GM21447 (cell line): Measurements from ENCODE around the gene C3orf52.
A peak's percentile ranks its signal among the peaks of the same experiment; 100 is the strongest.

Experiments
- ATAC-seq: cut with Tn5 transposase; IDR thresholded peaks from one replicate; pipeline ENCODE4 v1.9.1; 2021; ENCODE audit not compliant: unreplicated experiment

Gene C3orf52

DNA sequence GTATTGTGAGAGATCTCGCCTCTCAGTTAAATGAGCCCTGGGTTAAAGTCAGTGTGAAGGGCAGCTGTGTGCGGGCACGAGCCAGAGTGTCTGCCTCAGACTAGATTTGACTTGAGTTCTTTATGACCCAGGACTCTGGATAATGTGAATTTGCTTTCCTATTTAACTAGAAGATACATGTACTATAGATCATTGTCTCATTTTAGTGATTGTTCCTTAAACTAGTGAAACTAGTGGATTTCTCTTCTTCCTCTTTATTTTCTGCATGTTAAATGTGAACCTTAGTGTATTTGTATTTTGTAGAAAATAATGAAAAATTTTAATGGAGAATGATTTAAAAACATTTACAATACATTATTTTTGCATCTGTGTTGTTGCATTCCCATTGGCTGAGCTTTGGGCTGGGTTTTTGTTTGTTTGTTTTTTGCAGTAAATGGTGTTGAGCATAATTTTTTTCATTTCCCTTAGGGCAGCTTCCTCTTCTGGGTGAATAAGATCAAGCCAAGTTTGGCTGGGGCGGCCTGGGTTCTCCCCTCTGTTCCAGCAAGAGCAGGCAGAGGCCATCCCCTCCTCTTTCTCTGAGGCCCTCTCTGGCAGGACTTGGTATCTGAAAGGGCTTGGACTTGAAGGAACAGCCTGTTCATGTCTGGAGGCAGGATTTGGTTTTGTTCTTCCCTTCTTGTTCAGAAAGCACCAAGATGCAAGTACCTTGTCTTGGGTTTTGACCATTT is 31.8 kb downstream of the C3orf52 start:
- ATAC-seq, result peak; percentile 14

DNA sequence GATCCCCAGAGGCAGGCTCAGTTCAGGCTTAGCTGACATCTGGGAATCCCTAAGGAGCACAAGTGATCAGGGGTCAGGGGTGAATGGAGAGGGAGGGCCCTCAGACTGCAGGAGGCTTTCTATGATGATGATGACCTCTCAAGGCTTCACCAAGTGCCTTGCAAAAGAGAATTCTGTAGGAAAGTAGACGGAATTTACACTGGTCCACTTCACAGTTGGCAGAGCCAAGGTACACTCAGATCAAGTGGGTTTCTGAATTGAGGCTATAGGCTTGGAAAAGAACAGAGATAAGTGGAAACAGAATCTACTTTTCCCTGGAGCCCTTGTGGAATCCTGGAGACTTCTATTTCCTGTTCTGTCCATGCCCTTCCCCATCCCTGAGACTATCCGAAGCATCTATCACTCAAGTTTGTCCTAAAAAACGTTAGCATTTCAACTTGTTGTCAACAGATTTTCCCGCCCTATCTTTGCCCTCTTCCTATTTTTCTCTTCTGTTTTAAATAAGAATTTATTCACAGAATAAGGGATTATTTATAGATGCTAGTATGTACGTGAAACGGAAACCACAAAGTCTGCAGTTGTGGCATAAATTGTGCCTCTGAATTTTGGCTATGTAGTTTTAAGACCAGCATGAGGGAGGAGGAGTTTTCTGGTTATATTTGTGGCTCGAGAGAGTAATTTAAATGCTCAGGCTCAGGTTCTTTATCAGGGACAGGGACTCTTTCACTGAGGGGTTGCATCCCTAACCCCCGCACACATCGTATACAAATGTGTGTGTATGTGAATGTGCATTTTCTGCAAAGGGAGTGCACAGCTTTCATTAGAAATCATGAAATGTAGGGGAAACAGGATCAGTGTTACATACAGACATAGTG is 34.0 kb downstream of the C3orf52 start:
- ATAC-seq, result no peak

GRCh38 chr3:112121577-112122547 is 35.7 kb downstream of the C3orf52 start:
- no peak for ATAC-seq

DNA sequence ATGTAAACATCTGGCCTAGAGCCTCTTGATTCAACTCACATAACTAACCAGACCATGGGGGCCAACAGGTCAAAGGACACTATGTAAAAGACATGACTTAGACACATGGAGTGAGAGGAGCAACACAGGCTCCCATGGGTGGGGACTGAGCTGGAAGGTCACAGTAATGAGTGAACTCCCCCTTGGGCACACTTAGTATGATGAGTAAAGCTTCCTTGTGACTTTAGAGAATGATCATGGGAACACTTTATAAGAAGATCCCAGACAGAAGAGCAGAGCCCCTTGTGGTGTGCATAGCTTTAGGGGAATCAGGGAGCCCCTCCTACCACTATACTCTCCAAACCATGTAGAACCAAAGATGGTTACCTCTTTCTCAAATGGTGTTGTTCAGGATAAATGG is 36.7 kb downstream of the C3orf52 start:
- ATAC-seq, result no peak

GRCh38 chr3:112123548-112123947 is 37.4 kb downstream of the C3orf52 start:
- no peak for ATAC-seq

GRCh38 chr3:112124907-112125607 is 38.9 kb downstream of the C3orf52 start:
- no peak for ATAC-seq

GRCh38 chr3:112126511-112126911 is 40.3 kb downstream of the C3orf52 start:
- no peak for ATAC-seq

DNA sequence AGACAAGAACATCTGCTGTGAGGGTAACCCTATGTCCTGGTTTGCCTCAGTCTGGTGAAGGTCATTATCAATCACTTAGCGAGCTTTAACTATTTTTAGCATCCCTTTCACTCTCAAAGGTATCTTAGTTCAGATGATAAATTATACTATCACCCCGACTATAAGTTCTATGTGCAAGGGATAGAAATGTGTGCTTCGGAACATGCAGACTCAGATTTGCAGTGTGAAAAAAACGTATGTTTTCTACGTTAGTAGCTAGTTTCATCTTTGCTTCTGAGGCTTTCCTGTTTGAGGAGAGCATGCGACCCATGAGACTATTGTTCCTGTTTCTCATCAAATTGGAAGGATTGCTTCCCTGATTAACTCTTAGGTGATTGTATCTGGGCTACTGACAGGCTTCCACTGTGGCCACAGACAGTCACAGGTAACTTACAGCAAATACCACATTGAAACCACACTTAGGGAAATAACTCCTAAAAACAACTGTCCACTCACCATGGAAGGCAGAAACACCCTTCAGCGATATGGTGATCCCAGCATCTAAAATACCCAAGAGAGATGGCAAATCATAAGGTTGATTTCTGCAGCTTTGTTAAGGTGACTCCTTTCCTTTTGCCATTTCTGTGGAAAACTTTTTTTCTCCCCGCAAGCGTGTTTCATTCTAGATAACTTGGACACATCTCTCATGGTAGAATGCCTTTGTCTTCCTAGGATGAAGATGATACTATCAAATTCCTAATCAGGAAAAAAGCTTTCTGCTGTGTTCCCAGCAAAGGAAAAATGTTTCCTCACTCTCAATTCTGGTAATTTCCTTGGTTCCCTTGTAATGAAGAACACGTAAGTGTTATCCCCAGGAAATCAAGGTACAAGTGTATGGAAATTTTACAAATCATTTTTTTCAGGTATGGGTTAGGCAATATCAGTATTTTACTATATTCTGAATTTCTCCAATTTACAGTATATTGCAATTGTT is 41.6 kb downstream of the C3orf52 start:
- ATAC-seq, result no peak

- peak; percentile 41 for ATAC-seq
Measured at GRCh38 chr3:112128843-112129727, 42.9 kb downstream of the C3orf52 start.

DNA sequence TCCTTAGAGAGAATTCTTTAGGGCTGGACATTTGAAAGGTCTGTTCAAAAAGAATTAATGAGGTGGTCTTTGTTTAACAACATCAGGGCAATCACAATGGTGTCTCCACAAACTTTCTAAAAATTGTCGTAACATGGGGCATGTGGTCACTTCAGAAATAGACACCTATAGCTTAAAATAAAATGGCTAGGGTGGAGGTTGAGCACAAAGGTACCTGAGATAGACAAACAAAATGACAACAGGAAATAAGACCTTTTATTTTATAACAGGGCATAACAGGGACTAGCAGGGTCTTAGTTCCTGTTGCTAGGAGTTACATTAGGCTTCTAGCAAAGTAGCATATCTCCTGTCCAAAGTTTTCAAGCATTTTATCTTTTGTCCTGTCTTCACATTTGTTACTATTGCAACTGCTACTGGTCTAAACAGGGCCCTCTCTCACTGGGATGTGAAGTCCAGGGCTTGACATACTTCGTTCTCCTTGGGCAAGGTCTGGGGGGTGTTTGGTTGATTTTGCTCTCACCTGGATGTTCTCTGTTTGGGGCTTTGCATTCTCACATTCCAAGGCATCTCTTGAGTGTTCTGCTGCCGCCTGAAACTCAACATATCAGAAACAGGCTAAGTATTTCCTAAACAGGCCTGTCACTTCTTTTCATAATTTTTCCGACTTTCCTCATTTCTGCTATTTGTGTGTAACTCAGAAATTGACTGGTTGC is 43.9 kb downstream of the C3orf52 start:
- no peak for ATAC-seq

GRCh38 chr3:112130638-112130993 is 44.4 kb downstream of the C3orf52 start:
- no peak for ATAC-seq

- ATAC-seq, result no peak
Measured at GRCh38 chr3:112131111-112131510, 44.9 kb downstream of the C3orf52 start.

- ATAC-seq, result no peak
Measured at GRCh38 chr3:112132088-112132487, 45.9 kb downstream of the C3orf52 start.

DNA sequence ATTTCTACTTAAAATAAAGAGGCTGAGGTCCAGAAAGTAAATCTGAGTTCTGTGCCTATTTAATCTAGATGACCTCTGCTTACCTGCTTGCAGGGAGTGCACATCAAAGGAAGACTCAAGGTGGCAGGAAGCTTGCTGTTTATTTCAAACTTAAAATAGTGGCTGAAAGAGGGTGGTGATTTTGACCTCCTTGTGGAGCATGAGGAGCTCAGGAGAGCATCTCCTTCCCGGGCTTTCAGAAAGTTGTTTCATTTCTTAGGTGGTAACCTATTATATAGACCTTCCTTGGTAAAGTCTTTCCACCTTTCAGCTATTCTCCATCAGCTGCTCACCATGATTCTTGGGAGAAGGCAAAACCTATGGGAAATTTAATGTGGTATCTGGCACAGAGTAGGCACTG is 46.4 kb downstream of the C3orf52 start:
- peak; percentile 0 for ATAC-seq

- ATAC-seq, result peak; percentile 66
Measured at GRCh38 chr3:112132975-112133448, 46.8 kb downstream of the C3orf52 start, which contains the start of gene GCSAM. GCSAM (minus strand) TSS chr3:112133248; CDS start chr3:112133120, 128 bp downstream.

DNA sequence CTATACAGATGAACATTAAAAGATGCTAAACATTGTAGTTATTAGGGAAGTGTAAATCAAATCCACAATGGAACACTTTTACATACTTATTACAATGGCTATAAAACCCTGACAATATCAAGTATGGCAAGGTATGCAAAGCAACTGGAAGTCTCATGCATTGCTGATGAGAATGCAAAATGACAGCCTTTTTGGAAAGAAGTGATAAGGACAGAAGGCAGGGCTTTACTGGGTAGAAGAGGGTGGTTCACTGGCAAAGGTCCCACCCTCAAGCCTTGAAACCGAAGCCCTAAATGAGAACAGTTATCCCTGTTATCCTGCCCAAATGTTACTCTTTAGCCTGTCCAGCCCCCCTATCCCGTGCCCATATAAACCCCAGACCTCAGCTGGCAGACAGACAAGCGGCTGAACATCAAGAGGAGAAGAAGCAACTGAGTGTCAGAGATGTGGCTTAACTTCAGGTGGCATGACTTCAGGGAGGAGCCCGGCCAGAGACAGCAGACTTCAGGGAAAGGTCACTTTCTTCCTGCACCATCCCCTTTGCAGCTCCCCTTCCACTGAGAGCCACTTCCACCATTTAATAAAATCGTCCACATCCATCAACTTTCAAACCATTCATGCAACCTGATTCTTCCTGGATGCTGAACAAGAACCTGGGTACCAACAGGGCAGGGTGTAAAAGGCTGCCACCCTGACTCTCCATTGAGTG is 47.6 kb downstream of the C3orf52 start:
- no peak for ATAC-seq
